Stimulated activated naive CD8-positive, alpha-beta T cell treated with anti-CD3 and anti-CD28 coated beads, Interleukin-15, Interleukin-2, amounts not matched to agents 100 U/mL and 50 U/mL, for 24 hours (primary cell): ENCODE measurements around the gene STK38.

ENCODE experiments used
- ATAC-seq: fragments of 150-1000 bp; cut with Tn5 transposase; one replicate; pipeline ENCODE4 v1.10.0; 2021
- DNase-seq: peaks from one replicate; pipeline ENCODE4 v3.0.0; 2021

Gene STK38

DNA sequence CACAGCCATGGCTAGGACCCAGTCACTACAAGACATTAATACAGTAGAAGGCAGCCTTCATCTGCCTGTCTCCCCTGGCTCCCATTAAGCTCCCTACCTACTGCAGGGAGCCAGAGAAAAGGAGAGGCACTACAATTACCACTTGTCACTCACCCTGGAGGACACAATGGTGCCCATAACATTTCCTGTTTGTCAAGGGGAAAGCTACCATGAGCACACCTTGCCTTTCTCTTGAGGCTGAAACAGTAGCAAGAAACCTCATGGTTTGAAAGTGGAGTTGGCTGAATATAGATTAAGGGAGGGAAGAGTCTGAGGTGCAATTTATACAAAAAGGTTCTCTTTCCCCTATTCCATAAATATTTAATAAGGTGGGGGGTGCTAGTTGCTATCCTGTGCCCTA lies 27.9 kb downstream of the STK38 start:
- DNase-seq (no peak), ATAC-seq (no peak)

- ATAC-seq: no peak
- no peak for DNase-seq
Measured at GRCh38 chr6:36517408-36517807, 29.9 kb downstream of the STK38 start.

- DNase-seq (no peak), ATAC-seq (no peak)
Measured at GRCh38 chr6:36516988-36517387, 30.3 kb downstream of the STK38 start.

DNA sequence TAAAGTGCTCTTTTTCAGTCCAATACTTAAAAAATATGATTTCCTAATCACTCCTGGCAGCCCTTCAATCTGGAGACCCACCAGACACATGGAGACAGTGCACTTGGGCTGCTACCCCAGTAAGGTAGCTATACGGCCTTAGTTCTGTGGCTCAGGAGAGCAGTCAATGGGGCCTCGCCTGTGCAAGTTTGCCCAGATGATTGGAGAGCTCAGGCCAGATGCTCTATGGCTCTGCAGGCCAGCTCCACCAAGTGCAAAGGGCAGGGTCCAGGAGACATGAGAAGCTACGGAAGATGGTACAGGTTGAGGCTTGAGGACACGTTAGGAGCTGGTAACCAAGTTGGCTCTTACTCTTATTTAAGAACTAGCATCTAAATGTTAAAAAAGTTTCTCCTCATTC lies 30.7 kb downstream of the STK38 start:
- DNase-seq (no peak), ATAC-seq (no peak)

GRCh38 chr6:36515844-36516243 lies 31.4 kb downstream of the STK38 start:
- ATAC-seq (no peak), DNase-seq (no peak)

DNA sequence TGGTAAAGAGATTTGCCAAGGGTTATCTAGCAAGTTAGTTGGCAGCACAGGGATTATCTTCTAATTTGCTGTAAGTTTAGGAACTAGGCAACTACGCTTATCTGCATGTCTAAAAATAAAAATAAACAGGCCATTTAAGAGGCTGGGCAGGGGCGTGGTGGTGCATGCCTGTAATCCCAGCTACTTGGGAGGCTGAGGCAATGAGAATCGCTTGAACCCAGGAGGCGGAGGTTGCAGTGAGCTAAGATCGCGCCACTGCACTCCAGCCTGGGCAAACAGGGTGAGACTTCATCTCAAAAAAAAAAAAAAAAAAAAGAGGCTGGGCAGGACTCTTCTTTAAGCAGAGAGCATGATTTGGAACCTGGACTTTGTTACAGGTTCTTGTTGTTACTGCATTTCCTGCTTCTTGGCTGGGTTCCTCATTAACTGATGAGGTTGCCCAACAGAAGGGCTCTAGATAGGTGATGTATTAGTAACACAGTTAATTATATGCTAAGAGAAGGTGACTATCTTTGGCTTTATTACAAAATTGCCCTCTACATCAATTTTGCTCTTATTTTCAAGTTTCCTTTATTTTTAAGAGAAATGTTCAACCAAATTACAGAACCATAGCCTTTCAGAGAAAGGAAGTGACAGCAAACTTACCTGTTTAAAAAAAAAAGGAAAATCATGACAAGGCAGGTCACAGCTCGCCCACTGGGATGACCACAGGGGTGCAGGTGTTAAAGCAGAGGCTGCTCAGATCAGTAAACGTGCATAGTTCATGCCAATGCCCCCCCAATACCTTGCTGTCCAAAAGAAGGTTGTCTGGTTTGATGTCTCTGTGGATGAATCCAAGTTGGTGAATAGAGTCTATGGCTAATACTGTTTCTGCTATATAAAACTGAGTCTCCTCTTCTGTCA lies 32.5 kb downstream of the STK38 start:
- ATAC-seq (no peak), DNase-seq (no peak)

GRCh38 chr6:36510365-36510764 lies 36.9 kb downstream of the STK38 start:
- ATAC-seq (no peak), DNase-seq (no peak)

- DNase-seq (no peak), ATAC-seq (no peak)
Measured at GRCh38 chr6:36508532-36508931, 38.7 kb downstream of the STK38 start.

DNA sequence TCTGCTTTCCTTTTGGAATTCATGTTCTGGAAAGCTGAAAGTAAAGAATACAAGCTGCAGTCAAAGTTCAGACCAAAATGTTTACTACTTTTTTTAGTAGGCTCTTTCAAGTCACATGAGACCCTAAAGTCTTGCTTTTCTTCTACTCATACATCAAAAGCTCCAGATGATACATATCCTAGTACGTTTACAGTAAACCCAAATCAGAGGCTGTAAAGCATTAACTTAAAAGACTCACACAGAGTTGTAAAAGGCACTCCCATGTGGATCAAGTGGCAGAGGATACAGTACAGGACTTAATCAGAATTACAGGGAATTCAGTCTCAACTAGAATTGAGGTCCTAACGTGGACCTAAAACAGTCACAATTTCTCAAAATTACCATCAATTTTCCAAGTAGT lies 40.7 kb downstream of the STK38 start:
- ATAC-seq: no peak
- no peak for DNase-seq

DNA sequence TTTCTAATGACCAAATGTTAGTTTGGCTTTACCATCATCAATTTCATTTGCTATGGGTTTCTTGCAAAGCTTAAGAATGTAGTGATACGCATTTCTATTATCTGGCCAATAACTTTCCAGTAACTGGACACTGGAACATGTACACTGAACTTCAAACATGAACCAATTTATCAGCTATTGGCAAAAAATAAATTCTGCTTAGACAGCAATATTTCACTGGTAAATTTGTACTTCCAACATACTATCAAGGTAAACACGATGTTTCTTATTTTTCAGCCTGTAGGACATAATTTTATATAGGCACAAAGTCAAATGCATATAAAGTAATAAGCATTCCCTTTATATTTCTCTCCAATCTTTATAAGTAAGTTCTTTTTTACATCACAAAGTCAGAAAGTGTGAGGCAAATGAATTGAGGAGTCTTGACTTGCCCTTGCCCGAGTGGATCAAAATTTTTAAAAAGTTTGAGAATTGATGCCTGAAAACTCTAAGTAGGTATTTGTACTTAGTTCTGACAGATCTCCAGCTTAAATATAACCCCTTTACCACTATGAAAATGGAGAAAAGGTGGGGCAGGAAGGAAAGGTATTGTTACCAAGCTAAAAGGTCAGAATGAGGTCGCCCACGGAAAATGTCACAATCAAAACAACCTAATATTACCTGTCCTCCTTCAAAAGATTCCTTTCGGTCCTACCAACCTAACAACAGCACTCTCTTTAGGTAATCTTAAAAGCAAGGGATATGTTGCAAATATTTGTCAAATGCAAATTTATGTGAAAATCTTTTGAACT lies 41.3 kb downstream of the STK38 start:
- ATAC-seq: no peak
- DNase-seq: no peak

DNA sequence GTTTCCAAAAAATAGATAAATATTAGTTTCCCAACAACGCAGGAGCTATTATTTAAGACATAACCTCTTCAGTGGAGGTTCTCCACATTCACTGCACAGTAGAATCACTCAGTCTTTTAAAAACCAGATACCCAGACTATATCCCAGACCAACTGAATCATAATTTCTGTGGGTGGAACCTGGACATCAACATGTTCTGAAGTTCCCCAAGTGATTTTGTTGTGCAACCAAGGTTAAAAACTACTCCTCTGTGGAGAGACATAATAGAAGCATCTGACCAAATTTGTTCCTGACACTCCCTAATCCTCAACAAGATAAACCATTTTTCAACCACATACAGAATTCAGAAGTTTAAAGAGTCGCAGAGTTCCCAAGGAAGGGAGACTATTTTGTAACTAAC lies 42.3 kb downstream of the STK38 start:
- ATAC-seq: no peak

DNA sequence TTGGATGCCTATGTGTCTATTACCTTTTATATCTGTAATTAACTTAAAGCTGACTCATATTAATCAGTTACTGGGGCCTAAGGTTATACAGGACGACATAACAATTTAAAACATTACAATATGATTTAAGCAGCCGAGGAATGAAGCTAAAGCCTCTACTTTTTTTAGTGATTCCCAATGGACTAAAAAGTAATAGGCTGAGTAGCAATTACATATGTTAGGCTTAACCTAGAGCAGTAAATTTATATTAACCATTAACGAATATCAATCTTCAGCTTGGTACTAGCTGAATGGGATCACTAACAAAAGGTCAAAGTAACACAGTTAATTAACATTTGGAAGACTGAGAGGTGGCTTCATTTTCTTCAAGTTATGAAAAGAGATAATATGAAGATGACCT lies 43.1 kb downstream of the STK38 start:
- no peak for ATAC-seq
- no peak for DNase-seq

More for the DNA sequence above, 42.3 kb downstream of the STK38 start:
- no peak for DNase-seq

DNA sequence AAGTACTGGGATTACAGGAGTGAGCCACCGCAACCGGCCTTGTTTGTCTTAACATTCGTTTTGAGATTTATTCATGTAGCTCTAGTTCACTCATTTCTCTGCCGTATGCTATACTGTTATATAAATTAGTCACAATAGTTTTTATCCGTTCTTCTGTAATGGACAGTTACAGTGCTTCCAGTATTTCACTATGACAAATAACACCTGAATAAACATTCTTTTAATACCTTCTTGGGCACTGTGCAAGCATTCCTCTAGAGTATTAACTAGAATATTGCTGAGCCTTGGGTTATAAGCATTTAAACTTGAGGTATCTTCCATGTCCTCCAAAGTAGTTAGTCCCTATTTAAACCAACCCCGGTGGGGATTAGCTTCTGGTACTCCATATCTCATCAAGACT lies 45.6 kb downstream of the STK38 start:
- ATAC-seq (no peak), DNase-seq (no peak)

- ATAC-seq: no peak
- no peak for DNase-seq
Measured at GRCh38 chr6:36499918-36500317, 47.4 kb downstream of the STK38 start.

DNA sequence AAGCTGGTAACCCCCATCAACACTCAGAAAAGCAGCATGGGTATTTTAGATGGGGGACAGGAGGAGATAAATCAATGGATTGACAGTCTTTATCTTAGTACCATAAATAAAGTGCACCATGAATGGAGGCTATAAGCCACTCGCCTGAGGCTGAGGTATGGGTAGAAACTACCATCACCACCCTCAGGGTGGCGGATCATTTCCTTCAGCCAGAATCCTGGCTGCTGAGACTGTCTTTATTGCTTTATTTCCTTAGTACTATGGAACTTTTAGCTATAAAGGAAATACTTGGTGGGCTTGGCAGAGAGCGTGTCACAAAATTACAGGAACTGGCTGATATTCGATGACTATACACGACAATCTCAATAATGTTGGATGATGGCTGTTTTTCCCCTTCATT lies 52.2 kb downstream of the STK38 start:
- DNase-seq: no peak
- ATAC-seq: no peak

DNA sequence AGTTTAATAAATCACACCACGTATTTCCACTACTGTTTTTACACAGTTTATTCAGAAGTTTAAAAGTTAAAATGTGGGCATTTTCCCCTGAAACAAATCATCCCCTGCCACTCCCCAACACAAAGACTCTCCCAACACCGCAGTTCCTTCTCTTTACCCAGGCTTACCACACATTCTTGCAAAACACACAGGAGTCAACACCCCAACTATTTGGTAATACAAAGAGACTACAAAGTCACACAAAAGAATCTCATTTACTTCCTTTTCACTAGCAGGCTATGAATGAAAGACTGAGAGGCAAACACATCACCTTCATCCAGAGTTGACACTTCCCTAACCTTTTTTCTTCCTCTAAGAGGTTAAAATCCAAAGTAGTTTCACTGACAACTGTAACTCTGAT lies 53.4 kb downstream of the STK38 start:
- DNase-seq (no peak), ATAC-seq (no peak)

- ATAC-seq (no peak), DNase-seq (no peak)
Measured at GRCh38 chr6:36493319-36493718, 54.0 kb downstream of the STK38 start.

GRCh38 chr6:36492621-36493020 lies 54.7 kb downstream of the STK38 start:
- DNase-seq: no peak
- no peak for ATAC-seq

GRCh38 chr6:36492092-36492491 lies 55.2 kb downstream of the STK38 start:
- ATAC-seq (no peak), DNase-seq (no peak)

GRCh38 chr6:36491378-36491965 lies 55.8 kb downstream of the STK38 start:
- no peak for ATAC-seq
- DNase-seq: no peak

GRCh38 chr6:36489426-36489825 lies 57.9 kb downstream of the STK38 start:
- DNase-seq: no peak
- no peak for ATAC-seq

DNA sequence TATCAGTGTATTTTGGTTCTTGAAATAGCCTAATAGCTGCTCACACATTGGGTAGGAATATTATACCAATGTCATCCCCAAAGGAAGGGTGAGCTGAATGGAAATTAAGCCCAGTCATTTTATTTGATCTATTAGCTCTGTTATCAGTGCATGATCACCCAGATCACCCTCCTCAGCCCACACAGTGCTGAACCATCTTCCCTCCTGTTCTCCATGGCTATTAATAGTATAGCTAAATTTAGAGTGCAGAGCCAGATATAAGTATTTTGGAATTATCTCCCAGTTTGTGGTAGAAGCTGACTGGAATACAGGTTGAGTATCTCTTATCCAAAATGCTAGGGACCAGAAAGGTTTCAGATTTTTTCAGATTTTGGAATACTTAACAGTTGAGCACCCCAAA lies 59.1 kb downstream of the STK38 start:
- DNase-seq (no peak), ATAC-seq (no peak)

- no peak for DNase-seq
- no peak for ATAC-seq
Measured at GRCh38 chr6:36487698-36488097, 59.6 kb downstream of the STK38 start.
